HepG2 (cell line): ENCODE data around the gene VAV2. TPM values are rescaled to one million over a fixed set of nuclear protein-coding genes. Genes with fewer than 3 reads are reported as not detected.

Experiments used
- ARID2 ChIP-seq: sonication (generic); formaldehyde crosslinking; IDR thresholded peaks from 2 replicates; pipeline ENCODE4 v1.8.1; 2022; ENCODE audit warnings: mild to moderate bottlenecking, missing genetic modification reagents, borderline replicate concordance
- ASH2L ChIP-seq: fragments of 300-600, 200-600 bp; sonication (generic); IDR thresholded peaks from 2 replicates; pipeline ENCODE4 v1.7.0; 2017; ENCODE audit warnings: low read depth, mild to moderate bottlenecking, moderate library complexity, mixed read lengths, low read length; ENCODE audit not compliant: insufficient read length
- BRCA1 ChIP-seq: sonication (generic); formaldehyde crosslinking; IDR thresholded peaks from 2 replicates; pipeline ENCODE4 v1.4.0; 2020; ENCODE audit warnings: missing genetic modification reagents
- CENPX ChIP-seq: sonication (generic); formaldehyde crosslinking; IDR thresholded peaks from 2 replicates; pipeline ENCODE4 v1.9.0; 2021; ENCODE audit warnings: mild to moderate bottlenecking, missing genetic modification reagents, moderate library complexity
- FOXO1 ChIP-seq: sonication (generic); formaldehyde crosslinking; IDR thresholded peaks from 2 replicates; pipeline ENCODE4 v1.4.0; 2020; ENCODE audit warnings: missing genetic modification reagents
- HMG20A ChIP-seq: IDR thresholded peaks from 2 replicates; pipeline ENCODE4 v1.6.1; 2016; ENCODE audit warnings: borderline replicate concordance
- HNF4G ChIP-seq, 2 experiments: sonication (generic) in 1 of 2; formaldehyde crosslinking in 1 of 2; IDR thresholded peaks; 2 replicates each; pipeline versions ENCODE4 v1.4.0 to v1.6.1; 2011 to 2020; ENCODE audit warnings: borderline replicate concordance in 2 of 2, low read depth in 2 of 2, mild to moderate bottlenecking in 2 of 2, low read length in 1 of 2, missing genetic modification reagents in 1 of 2, moderate library complexity in 1 of 2
- JUNB ChIP-seq: sonication (generic); formaldehyde crosslinking; IDR thresholded peaks from 2 replicates; pipeline ENCODE4 v1.8.0; 2022; ENCODE audit warnings: missing genetic modification reagents, mild to moderate bottlenecking, borderline replicate concordance
- KLF16 ChIP-seq, 2 experiments: sonication (generic) in 1 of 2; formaldehyde crosslinking in 1 of 2; IDR thresholded peaks; 2 replicates each; pipeline versions ENCODE4 v1.6.1 to v1.8.0; 2016 to 2023; ENCODE audit warnings: missing genetic modification reagents in 2 of 2, missing compliant biosample characterization in 1 of 2
- MAFG ChIP-seq: sonication (generic); formaldehyde crosslinking; IDR thresholded peaks from 2 replicates; pipeline ENCODE4 v1.5.1; 2020; ENCODE audit warnings: mild to moderate bottlenecking, missing genetic modification reagents
- MATR3 ChIP-seq: sonication (generic); formaldehyde crosslinking; IDR thresholded peaks from 2 replicates; pipeline ENCODE4 v1.4.0; 2020; ENCODE audit warnings: missing genetic modification reagents
- PAX8 ChIP-seq: sonication (generic); formaldehyde crosslinking; IDR thresholded peaks from 2 replicates; pipeline ENCODE4 v1.8.0; 2022; ENCODE audit warnings: mild to moderate bottlenecking, missing genetic modification reagents, borderline replicate concordance
- PTBP1 ChIP-seq: fragments of 200-400 bp; formaldehyde crosslinking; IDR thresholded peaks from 2 replicates; pipeline ENCODE4 v1.6.1; 2018; ENCODE audit warnings: low read length, low read depth; ENCODE audit not compliant: poor library complexity, severe bottlenecking
- TBP ChIP-seq: sonication (generic); formaldehyde crosslinking; IDR thresholded peaks from 2 replicates; pipeline ENCODE4 v1.5.0; 2020; ENCODE audit warnings: missing genetic modification reagents
- TSC22D2 ChIP-seq: sonication (generic); formaldehyde crosslinking; IDR thresholded peaks from 2 replicates; pipeline ENCODE4 v1.5.1; 2020; ENCODE audit warnings: missing genetic modification reagents, mild to moderate bottlenecking, borderline replicate concordance
- ZNF207 ChIP-seq: fragments of 450-650 bp; IDR thresholded peaks from 2 replicates; pipeline ENCODE4 v1.6.1; 2016; ENCODE audit warnings: antibody characterized with exemption, borderline replicate concordance
- ZNF543 ChIP-seq: sonication (generic); formaldehyde crosslinking; IDR thresholded peaks from 2 replicates; pipeline ENCODE4 v1.4.0; 2020; ENCODE audit warnings: mild to moderate bottlenecking, missing genetic modification reagents
- ZNF569 ChIP-seq: sonication (generic); formaldehyde crosslinking; IDR thresholded peaks from 2 replicates; pipeline ENCODE4 v1.5.0; 2020; ENCODE audit warnings: mild to moderate bottlenecking, missing genetic modification reagents, moderate library complexity, borderline replicate concordance
- ZNF572 ChIP-seq: sonication (generic); formaldehyde crosslinking; IDR thresholded peaks from 2 replicates; pipeline ENCODE4 v1.5.1; 2020; ENCODE audit warnings: mild to moderate bottlenecking, missing genetic modification reagents
- ZNF598 ChIP-seq: sonication (generic); formaldehyde crosslinking; IDR thresholded peaks from 2 replicates; pipeline ENCODE4 v1.5.1; 2020; ENCODE audit warnings: mild to moderate bottlenecking, missing genetic modification reagents, borderline replicate concordance
- ZNF749 ChIP-seq: sonication (generic); formaldehyde crosslinking; IDR thresholded peaks from 2 replicates; pipeline ENCODE4 v1.8.0; 2022; ENCODE audit warnings: mild to moderate bottlenecking, missing genetic modification reagents, moderate library complexity, borderline replicate concordance
- ZNF879 ChIP-seq: sonication (generic); formaldehyde crosslinking; IDR thresholded peaks from 2 replicates; pipeline ENCODE4 v1.8.1; 2023; ENCODE audit warnings: missing genetic modification reagents
- polyA plus RNA-seq, 8 experiments: library from polyadenylated mRNA; depleted of rRNA in 3 of 8; stranded (reverse) in 7 of 8; unstranded in 1 of 8; fragments of >200 nt; fragmentation: Illumina TruSeq in 4 of 8; extraction: Trizol in 4 of 8; gene quantifications; 2 replicates each; pipeline versions ENCODE4 v1.2.1 to v1.2.3, GENCODE V29; 2011 to 2016; ENCODE audit warnings: low read depth in 4 of 8, missing spikeins in 1 of 8, mixed read lengths in 1 of 8; ENCODE audit not compliant: insufficient read depth in 1 of 8
- total RNA-seq, 5 experiments: library from RNA; depleted of rRNA; stranded (reverse); fragments of >200 nt; fragmentation: Illumina TruSeq; extraction: Trizol; gene quantifications; 2 replicates each; pipeline ENCODE4 v1.2.3, GENCODE V29; 2016; ENCODE audit warnings: low read depth in 1 of 5
- TF ChIP-seq, protein P1 (sequence below): IDR thresholded peaks from 2 replicates; pipeline ENCODE4 v1.6.1; 2016; ENCODE audit warnings: low read depth
- TF ChIP-seq, protein P2 (sequence below): sonication (generic); formaldehyde crosslinking; IDR thresholded peaks from 2 replicates; pipeline ENCODE4 v1.4.0; 2020; ENCODE audit warnings: mild to moderate bottlenecking, missing genetic modification reagents

VAV2 gene
- total and polyA plus RNA-seq, 2 of the 13 experiments (the other 11 are each of a cell fraction or from before 2014, with no cell fraction given), result 22.5 to 22.9 TPM

DNA sequence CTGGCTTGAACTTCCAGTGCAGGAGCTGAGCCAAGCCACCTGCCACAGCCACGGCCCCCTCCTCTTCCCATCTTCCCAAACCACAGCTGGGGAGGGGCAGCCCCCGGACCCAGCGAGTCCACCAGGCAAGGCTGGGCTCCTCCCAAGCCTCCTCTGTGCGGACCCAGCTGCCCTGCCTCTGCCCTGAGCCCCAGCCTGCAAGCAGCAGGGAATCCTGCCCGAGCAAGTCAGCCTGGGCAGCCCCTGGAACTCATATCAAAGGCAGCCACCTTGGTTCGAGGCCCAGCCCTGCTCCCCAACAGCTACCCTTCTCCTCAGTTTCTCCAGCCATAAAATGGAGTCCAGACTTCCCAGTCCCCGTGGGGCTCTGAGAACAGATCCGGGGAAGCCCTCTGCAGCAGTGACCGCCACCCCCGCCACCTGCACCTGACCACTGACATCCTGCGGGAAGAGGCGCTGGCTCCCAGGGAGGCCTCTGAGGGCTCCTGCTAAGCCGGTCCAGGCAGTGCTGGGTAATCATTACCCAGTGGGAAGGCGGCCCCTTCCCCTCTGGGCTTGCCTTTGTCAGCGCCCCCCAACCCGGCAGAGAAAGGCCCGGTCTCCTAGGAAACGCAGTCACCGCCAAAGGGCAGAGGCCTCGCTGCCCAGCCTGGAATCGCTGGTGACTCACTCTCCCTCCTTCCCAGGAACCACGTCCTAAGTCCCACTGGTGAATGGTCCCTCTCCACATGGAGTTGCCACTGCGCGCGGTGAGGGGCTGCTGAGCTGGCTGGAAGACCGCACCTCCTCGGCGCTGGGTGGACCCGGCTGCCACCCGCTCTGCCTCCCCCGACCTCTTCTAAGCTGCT lies 1.5 kb downstream of the VAV2 start (continued):
- TF ChIP-seq, protein P1, sequence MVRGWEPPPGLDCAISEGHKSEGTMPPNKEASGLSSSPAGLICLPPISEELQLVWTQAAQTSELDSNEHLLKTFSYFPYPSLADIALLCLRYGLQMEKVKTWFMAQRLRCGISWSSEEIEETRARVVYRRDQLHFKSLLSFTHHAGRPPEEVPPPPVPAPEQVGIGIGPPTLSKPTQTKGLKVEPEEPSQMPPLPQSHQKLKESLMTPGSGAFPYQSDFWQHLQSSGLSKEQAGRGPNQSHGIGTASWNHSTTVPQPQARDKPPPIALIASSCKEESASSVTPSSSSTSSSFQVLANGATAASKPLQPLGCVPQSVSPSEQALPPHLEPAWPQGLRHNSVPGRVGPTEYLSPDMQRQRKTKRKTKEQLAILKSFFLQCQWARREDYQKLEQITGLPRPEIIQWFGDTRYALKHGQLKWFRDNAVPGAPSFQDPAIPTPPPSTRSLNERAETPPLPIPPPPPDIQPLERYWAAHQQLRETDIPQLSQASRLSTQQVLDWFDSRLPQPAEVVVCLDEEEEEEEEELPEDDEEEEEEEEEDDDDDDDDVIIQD, result no peak
- TF ChIP-seq CENPX (no peak), PTBP1 (no peak), ARID2 (CRISPR knock-in tag) (no peak), MATR3 (CRISPR knock-in tag) (no peak), ZNF572 (CRISPR knock-in tag) (no peak), HNF4G (IDR thresholded peaks at IDR 0.05; ENCODE audit: borderline replicate concordance, low read depth, low read length) (no peak), HNF4G (CRISPR knock-in tag; IDR thresholded peaks at IDR 0.05; ENCODE audit: borderline replicate concordance, low read depth) (0 out of 2 replicates have a peak, but pooled peaks have one; percentile 32), ZNF749 (CRISPR knock-in tag) (no peak), PAX8 (CRISPR knock-in tag) (no peak), ZNF569 (CRISPR knock-in tag) (no peak), ZNF543 (no peak; the same call in 1 of the 2 replicates), JUNB (CRISPR knock-in tag) (no peak), MAFG (no peak), ZNF879 (CRISPR knock-in tag) (no peak), TSC22D2 (CRISPR knock-in tag) (no peak), KLF16 (CRISPR knock-in tag; IDR thresholded peaks at IDR 0.05) (peak in 1 of 2 experiments; percentile 47; a peak in 1 of 4 replicates), FOXO1 (CRISPR knock-in tag) (no peak), ZNF598 (CRISPR knock-in tag) (no peak), ZNF207 (no peak), TBP (CRISPR knock-in tag) (no peak), BRCA1 (no peak), ASH2L (peak; percentile 41), HMG20A (no peak)
- TF ChIP-seq, protein P2, sequence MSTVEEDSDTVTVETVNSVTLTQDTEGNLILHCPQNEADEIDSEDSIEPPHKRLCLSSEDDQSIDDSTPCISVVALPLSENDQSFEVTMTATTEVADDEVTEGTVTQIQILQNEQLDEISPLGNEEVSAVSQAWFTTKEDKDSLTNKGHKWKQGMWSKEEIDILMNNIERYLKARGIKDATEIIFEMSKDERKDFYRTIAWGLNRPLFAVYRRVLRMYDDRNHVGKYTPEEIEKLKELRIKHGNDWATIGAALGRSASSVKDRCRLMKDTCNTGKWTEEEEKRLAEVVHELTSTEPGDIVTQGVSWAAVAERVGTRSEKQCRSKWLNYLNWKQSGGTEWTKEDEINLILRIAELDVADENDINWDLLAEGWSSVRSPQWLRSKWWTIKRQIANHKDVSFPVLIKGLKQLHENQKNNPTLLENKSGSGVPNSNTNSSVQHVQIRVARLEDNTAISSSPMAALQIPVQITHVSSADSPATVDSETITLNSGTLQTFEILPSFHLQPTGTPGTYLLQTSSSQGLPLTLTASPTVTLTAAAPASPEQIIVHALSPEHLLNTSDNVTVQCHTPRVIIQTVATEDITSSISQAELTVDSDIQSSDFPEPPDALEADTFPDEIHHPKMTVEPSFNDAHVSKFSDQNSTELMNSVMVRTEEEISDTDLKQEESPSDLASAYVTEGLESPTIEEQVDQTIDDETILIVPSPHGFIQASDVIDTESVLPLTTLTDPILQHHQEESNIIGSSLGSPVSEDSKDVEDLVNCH (CRISPR knock-in tag), result no peak
